ENCODE results near the gene RASGRP3. TPM values are rescaled to one million over a fixed set of nuclear protein-coding genes. Genes with fewer than 3 reads are reported as not detected.

RASGRP3 gene
- total RNA-seq, 4 donors from 2014 or later, result 2.4 to 15.8 (median 4.3) TPM

DNA sequence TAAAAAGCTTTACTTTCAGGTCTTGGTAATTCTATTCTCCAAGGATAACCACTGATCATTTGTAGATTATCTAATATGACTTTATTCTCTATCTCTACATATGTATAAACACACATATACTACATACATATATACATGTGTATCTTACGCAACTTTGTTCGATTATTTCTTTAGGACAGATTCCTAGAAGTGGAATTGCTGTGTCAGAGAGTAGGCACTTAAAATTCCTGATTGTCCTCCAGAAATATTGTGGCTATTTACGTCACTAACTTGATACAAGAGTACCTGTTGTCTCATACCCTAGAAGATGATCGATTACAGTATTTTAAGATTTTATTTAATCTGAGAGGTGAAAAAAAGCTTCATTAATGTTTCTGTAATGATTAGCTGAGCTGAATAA, 64.8 kb downstream of the RASGRP3 start:
- no peak for TF ChIP-seq CTCF (IDR thresholded peaks at IDR 0.05)
- TF ChIP-seq POLR2A (IDR thresholded peaks at IDR 0.05), result no peak
- intact Hi-C loops (cut with DNase I; ENCODE audit: low total_unique reads), result no loop called here
- DNase-seq (ENCODE audit: low spot score in 2 of 2), result no peak
- no peak overlapping the region for H3K4me3 ChIP-seq (ENCODE audit: low read depth, poor library complexity, severe bottlenecking)
- WGBS, 2 donors, result 77 to 80% methylated on average over 4 of the region's 4 CpGs

GRCh38 chr2:33550206-33550605, 73.8 kb downstream of the RASGRP3 start:
- no peak for DNase-seq (ENCODE audit: low spot score in 2 of 2)
- TF ChIP-seq POLR2A (IDR thresholded peaks at IDR 0.05) (no peak), CTCF (IDR thresholded peaks at IDR 0.05) (no peak)
- H3K4me3 ChIP-seq (ENCODE audit: low read depth, poor library complexity, severe bottlenecking), result no peak overlapping the region
- intact Hi-C loops (cut with DNase I; ENCODE audit: low total_unique reads), result no loop called here
- whole genome bisulfite sequencing, 2 donors, result 89 to 93% methylated on average over 3 of the region's 3 CpGs

- TF ChIP-seq POLR2A (IDR thresholded peaks at IDR 0.05), result no peak
- TF ChIP-seq CTCF (IDR thresholded peaks at IDR 0.05), result no peak
- no peak overlapping the region for H3K4me3 ChIP-seq (ENCODE audit: low read depth, poor library complexity, severe bottlenecking)
- intact Hi-C loops (cut with DNase I; ENCODE audit: low total_unique reads), result no loop called here
- DNase-seq (ENCODE audit: low spot score in 2 of 2), result no peak
- 90 to 95% methylated on average over 1 of the region's 1 CpG for WGBS, 2 donors
These were observed 76.5 kb downstream of the RASGRP3 start for GRCh38 chr2:33552758-33553461.

DNA sequence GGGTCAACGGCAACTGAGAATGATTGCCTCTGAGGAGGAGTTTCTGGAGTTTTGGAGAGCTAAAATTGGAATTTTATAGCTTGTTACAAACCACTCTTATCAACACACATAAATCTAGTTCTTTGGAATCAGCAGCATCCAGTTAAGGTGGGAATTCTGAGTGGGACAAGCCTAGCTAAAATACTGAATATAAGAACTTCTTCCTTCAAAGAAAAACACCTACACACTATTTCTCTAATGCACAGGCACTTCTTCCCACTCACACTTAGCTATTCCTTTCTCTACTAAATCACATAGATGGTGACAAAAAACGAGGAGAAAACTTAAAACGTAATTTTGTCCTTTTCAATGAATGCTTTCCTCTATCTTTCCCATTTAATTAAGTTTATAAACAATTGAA, 79.2 kb downstream of the RASGRP3 start:
- no peak for DNase-seq (ENCODE audit: low spot score in 2 of 2)
- H3K4me3 ChIP-seq (ENCODE audit: low read depth, poor library complexity, severe bottlenecking), result no peak overlapping the region
- intact Hi-C loops (cut with DNase I; ENCODE audit: low total_unique reads), result no loop called here
- 64 to 70% methylated on average over 3 of the region's 3 CpGs for WGBS, 2 donors
- TF ChIP-seq CTCF (IDR thresholded peaks at IDR 0.05) (no peak), POLR2A (IDR thresholded peaks at IDR 0.05) (no peak)

DNA sequence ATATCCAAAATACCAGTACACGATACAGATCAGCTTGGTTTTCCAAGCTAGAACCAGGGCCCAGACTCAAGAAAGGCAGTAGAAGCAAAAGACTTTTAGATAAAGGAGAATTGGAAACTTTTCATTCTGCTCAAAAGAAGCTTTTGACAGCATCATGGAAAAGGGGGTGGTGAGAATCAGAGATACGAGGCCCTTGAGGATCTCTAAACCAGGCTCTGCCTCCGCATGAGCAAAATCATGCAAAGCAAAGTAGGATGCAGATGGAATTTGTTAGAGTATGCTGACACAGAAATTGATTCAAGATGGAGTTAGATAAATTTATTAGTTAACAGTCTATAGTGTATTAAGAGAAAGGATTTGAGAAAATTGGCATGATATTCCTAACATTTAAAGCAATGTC, 82.9 kb downstream of the RASGRP3 start:
- TF ChIP-seq POLR2A (IDR thresholded peaks at IDR 0.05), result no peak
- TF ChIP-seq CTCF (IDR thresholded peaks at IDR 0.05), result no peak
- intact Hi-C loops (cut with DNase I; ENCODE audit: low total_unique reads), result no loop called here
- WGBS, 2 donors, result 55 to 78% methylated on average over 3 of the region's 3 CpGs
- no peak overlapping the region for H3K4me3 ChIP-seq (ENCODE audit: low read depth, poor library complexity, severe bottlenecking)
- no peak for DNase-seq (ENCODE audit: low spot score in 2 of 2)

GRCh38 chr2:33560017-33560416, 83.6 kb downstream of the RASGRP3 start:
- TF ChIP-seq POLR2A (IDR thresholded peaks at IDR 0.05) (no peak), CTCF (IDR thresholded peaks at IDR 0.05) (no peak)
- no peak overlapping the region for H3K4me3 ChIP-seq (ENCODE audit: low read depth, poor library complexity, severe bottlenecking)
- WGBS, 2 donors, result 56 to 65% methylated on average over 2 of the region's 2 CpGs
- intact Hi-C loops (cut with DNase I; ENCODE audit: low total_unique reads), result no loop called here
- DNase-seq (ENCODE audit: low spot score in 2 of 2), result no peak

Data from lower leg skin (tissue), 4 donors.